Common myeloid progenitor, CD34-positive (primary cell): ENCODE results near the gene PTPRG.
A peak's percentile ranks its signal among the peaks of the same experiment; 100 is the strongest.

ENCODE experiments used
- CTCF ChIA-PET: fragments of 350-600 bp; sonication (Branson Sonifier 250); formaldehyde crosslinking; loops from one replicate; lab custom pipeline; 2021; ENCODE audit warnings: antibody characterized with exemption; lab: Charles Lee
- POLR2A ChIA-PET: fragments of 350-600 bp; sonication (Branson Sonifier 250); formaldehyde crosslinking; loops from one replicate; lab custom pipeline; 2021; ENCODE audit warnings: antibody characterized with exemption; lab: Charles Lee
- DNase-seq, 3 donors: peaks; one replicate each; pipeline versions ENCODE4 v3.0.0 to v3.0.0-alpha.2; 2013
- H3K27ac ChIP-seq, 2 experiments: 1 replicate in 1 of 2; 2 replicates in 1 of 2; pipeline ENCODE4 v1.7.0; 2013; ENCODE audit warnings: inconsistent platforms in 2 of 2, low read length in 2 of 2, mild to moderate bottlenecking in 2 of 2, low read depth in 1 of 2, moderate library complexity in 1 of 2; ENCODE audit not compliant: severe bottlenecking in 2 of 2, insufficient read depth in 1 of 2, poor library complexity in 1 of 2
- H3K27me3 ChIP-seq, 5 experiments: replicated peaks in 2 of 5; 1 replicate in 3 of 5; 2 replicates in 2 of 5; pipeline versions ENCODE4 v1.6.1 to v1.7.0; 2013; ENCODE audit warnings: low read length in 4 of 5, mild to moderate bottlenecking in 2 of 5, moderate library complexity in 2 of 5, inconsistent platforms in 1 of 5; ENCODE audit not compliant: insufficient read depth in 5 of 5, control insufficient read depth in 4 of 5
- H3K36me3 ChIP-seq, 4 experiments: 1 replicate in 2 of 4; 2 replicates in 2 of 4; pipeline versions ENCODE4 v1.6.1 to v1.7.0; 2013; ENCODE audit warnings: low read length in 3 of 4, control low read depth in 1 of 4, mild to moderate bottlenecking in 1 of 4; ENCODE audit not compliant: control insufficient read depth in 4 of 4, insufficient read depth in 4 of 4
- H3K4me1 ChIP-seq, 4 experiments: 1 replicate in 3 of 4; 2 replicates in 1 of 4; pipeline versions ENCODE4 v1.6.1 to v1.7.1; 2013; ENCODE audit warnings: low read length in 3 of 4, mild to moderate bottlenecking in 3 of 4, control low read depth in 1 of 4, inconsistent platforms in 1 of 4, moderate library complexity in 1 of 4; ENCODE audit not compliant: control insufficient read depth in 4 of 4, insufficient read depth in 4 of 4; ENCODE audit errors: control extremely low read depth in 1 of 4
- H3K4me3 ChIP-seq, 7 experiments: 1 replicate in 4 of 7; 2 replicates in 3 of 7; pipeline versions ENCODE4 v1.5.1 to v1.7.0; 2013; ENCODE audit warnings: mild to moderate bottlenecking in 7 of 7, low read length in 6 of 7, moderate library complexity in 6 of 7, inconsistent platforms in 2 of 7, low read depth in 2 of 7, control low read depth in 1 of 7; ENCODE audit not compliant: insufficient read depth in 4 of 7, control insufficient read depth in 1 of 7; ENCODE audit errors: extremely low read depth in 1 of 7
- H3K9me3 ChIP-seq, 5 experiments: 1 replicate in 4 of 5; 2 replicates in 1 of 5; pipeline versions ENCODE4 v1.6.1 to v1.7.1; 2013; ENCODE audit warnings: low read length in 4 of 5, mild to moderate bottlenecking in 2 of 5, inconsistent platforms in 1 of 5, low read depth in 1 of 5, moderate library complexity in 1 of 5; ENCODE audit not compliant: control insufficient read depth in 4 of 5, insufficient read depth in 2 of 5; ENCODE audit errors: control extremely low read depth in 1 of 5
- WGBS: methylation state at CpG from one replicate; pipeline ENCODE4 v1.1.5; 2013; ENCODE audit not compliant: insufficient coverage; 5-methylcytosine and 5-hydroxymethylcytosine counted together

PTPRG gene

GRCh38 chr3:61562042-61562720 is 810 bp downstream of the PTPRG start:
- H3K4me3 ChIP-seq: peak overlapping the region in 4 of 7 experiments; percentile 61 to 77 (median 72)
- no peaks in the 10 kb centered on the region for H3K36me3 ChIP-seq
- H3K27me3 ChIP-seq: peaks cover 32 to 88% (median 45%) of the 10 kb centered on the region in 5 experiments
- H3K4me1 ChIP-seq: peaks cover 0 to 41% (median 26%) of the 10 kb centered on the region in 4 experiments
- CTCF ChIA-PET: no interaction called here
- no peak overlapping the region for H3K27ac ChIP-seq
- WGBS: 2% methylated on average over 57 of the region's 65 CpGs
- H3K9me3 ChIP-seq: peaks cover 0 to 9% (median 0%) of the 10 kb centered on the region in 5 experiments
- POLR2A ChIA-PET: no interaction called here
- DNase-seq: peak in 2 of 3 donors; percentile 30 to 35

GRCh38 chr3:61562721-61563312 is 1.4 kb downstream of the PTPRG start:
- H3K27ac ChIP-seq: no peak overlapping the region
- peaks cover 0 to 9% (median 0%) of the 10 kb centered on the region in 5 experiments for H3K9me3 ChIP-seq
- POLR2A ChIA-PET: no interaction called here
- H3K4me1 ChIP-seq: peaks cover 0 to 41% (median 26%) of the 10 kb centered on the region in 4 experiments
- no peaks in the 10 kb centered on the region for H3K36me3 ChIP-seq
- H3K27me3 ChIP-seq: peaks cover 30 to 87% (median 44%) of the 10 kb centered on the region in 5 experiments
- CTCF ChIA-PET: no interaction called here
- 2% methylated on average over 40 of the region's 44 CpGs for WGBS
- peak overlapping the region in 3 of 7 experiments; percentile 8 to 61 (median 11) for H3K4me3 ChIP-seq
- peak in 1 of 3 donors; percentile 15 for DNase-seq

- CTCF ChIA-PET: interaction anchor here (0.7 kb wide), 1 partner anchor 9 kb away, joined by 3 read pairs; no protein-coding TSS in a partner anchor
- Histone ChIP-seq H3K36me3 (no peaks in the 10 kb centered on the region), H3K9me3 (peaks cover 0 to under 1% (median 0%) of the 10 kb centered on the region in 5 experiments), H3K27me3 (peaks cover 29 to 84% (median 44%) of the 10 kb centered on the region in 5 experiments), H3K27ac (no peak overlapping the region), H3K4me3 (peak overlapping the region in 4 of 7 experiments; percentile 4 to 42 (median 7)), H3K4me1 (peaks cover 0 to 41% (median 26%) of the 10 kb centered on the region in 4 experiments)
- POLR2A ChIA-PET: no interaction called here
- 4% methylated on average over 36 of the region's 52 CpGs for WGBS
- peak in 1 of 3 donors; percentile 9 for DNase-seq
These were observed 2.2 kb downstream of the PTPRG start for GRCh38 chr3:61563313-61564271.

- ChIA-PET CTCF (no interaction called here), POLR2A (no interaction called here)
- Histone ChIP-seq H3K27me3 (peaks cover 23 to 78% (median 38%) of the 10 kb centered on the region in 5 experiments), H3K4me1 (peaks cover 0 to 41% (median 26%) of the 10 kb centered on the region in 4 experiments), H3K36me3 (no peaks in the 10 kb centered on the region), H3K9me3 (no peaks in the 10 kb centered on the region), H3K4me3 (peak overlapping the region in 1 of 7 experiments; percentile 1), H3K27ac (no peak overlapping the region)
- 10% methylated on average over 31 of the region's 40 CpGs for WGBS
- peak in 2 of 3 donors; percentile 6 to 13 for DNase-seq
These were observed 3.2 kb downstream of the PTPRG start for GRCh38 chr3:61564395-61565059.

- no peak overlapping the region for H3K27ac ChIP-seq
- H3K36me3 ChIP-seq: no peaks in the 10 kb centered on the region
- H3K4me3 ChIP-seq: no peak overlapping the region
- H3K9me3 ChIP-seq: no peaks in the 10 kb centered on the region
- CTCF ChIA-PET: interaction anchor here (1.0 kb wide), 1 partner anchor 371 kb away, joined by 4 read pairs; no protein-coding TSS in a partner anchor
- WGBS: no CpG with 5 or more reads among the region's 4 CpGs
- peaks cover 0 to 33% (median 21%) of the 10 kb centered on the region in 4 experiments for H3K4me1 ChIP-seq
- no peak for DNase-seq
- peaks cover 23 to 71% (median 30%) of the 10 kb centered on the region in 5 experiments for H3K27me3 ChIP-seq
- POLR2A ChIA-PET: no interaction called here
These were observed 4.2 kb downstream of the PTPRG start for GRCh38 chr3:61565569-61565968.

GRCh38 chr3:61568127-61568526 is 6.8 kb downstream of the PTPRG start:
- POLR2A ChIA-PET: no interaction called here
- no peaks in the 10 kb centered on the region for H3K9me3 ChIP-seq
- H3K27ac ChIP-seq: no peak overlapping the region
- CTCF ChIA-PET: no interaction called here
- no peak overlapping the region for H3K4me3 ChIP-seq
- H3K4me1 ChIP-seq: peaks cover 0 to 11% (median 5%) of the 10 kb centered on the region in 4 experiments
- H3K36me3 ChIP-seq: no peaks in the 10 kb centered on the region
- no CpG with 5 or more reads among the region's 1 CpG for WGBS
- DNase-seq: no peak
- H3K27me3 ChIP-seq: peaks cover 19 to 57% (median 23%) of the 10 kb centered on the region in 5 experiments
